Measurements from ENCODE around the gene ST3GAL2. TPM values are rescaled to one million over a fixed set of nuclear protein-coding genes. Genes with fewer than 3 reads are reported as not detected.

The ST3GAL2 gene
- total RNA-seq, 1 donor from 2014 or later: 57.4 TPM

- ChIA-PET POLR2A (interaction anchor here (1.6 kb wide), 1 partner anchor 32 kb away, joined by 4 read pairs; the partner anchor contains the start of gene DDX19B), CTCF (interaction anchor here (0.6 to 2.0 kb wide), 3 partner anchors 12 to 322 kb away, joined by 3 to 9 read pairs (median 4); no protein-coding TSS in a partner anchor)
- H3K27me3 Mint-ChIP-seq: no peaks in the 10 kb centered on the region
- H3K4me3 Mint-ChIP-seq: no peak overlapping the region
- TF ChIP-seq CTCF (IDR thresholded peaks at IDR 0.05): no peak
- H3K36me3 Mint-ChIP-seq (ENCODE audit: low read depth): peaks cover 55% of the 10 kb centered on the region
- intact Hi-C loops (cut with micrococcal nuclease): no loop called here
- H3K9me3 Mint-ChIP-seq: no peaks in the 10 kb centered on the region
- DNase-seq (no peak), ATAC-seq (ENCODE audit: low read depth) (no peak)
- H3K4me1 Mint-ChIP-seq: no peaks in the 10 kb centered on the region
- no peak overlapping the region for H3K27ac Mint-ChIP-seq
Observed at GRCh38 chr16:70331091-70331490, 107.8 kb downstream of the ST3GAL2 start.

Other genes with a start within 250 kb of the ST3GAL2 start
- gene EXOSC6, start 187.2 kb downstream of the ST3GAL2 start, total RNA-seq: 30.5 and 32.0 TPM in 2 replicates
- gene AARS1, start 149.6 kb downstream of the ST3GAL2 start, total RNA-seq: 152 and 154 TPM in 2 replicates
- 33.7 and 42.2 TPM in 2 replicates for gene DDX19B, start 139.9 kb downstream of the ST3GAL2 start, total RNA-seq
- 38.2 and 45.4 TPM in 2 replicates for gene DDX19A, start 92.2 kb downstream of the ST3GAL2 start, total RNA-seq
- gene FCSK, start 15.5 kb upstream of the ST3GAL2 start, total RNA-seq: 20.1 and 21.4 TPM in 2 replicates
- gene COG4, start 84.5 kb upstream of the ST3GAL2 start, total RNA-seq: 39.8 and 42.5 TPM in 2 replicates
- 444 and 463 TPM in 2 replicates for gene SF3B3, start 84.7 kb upstream of the ST3GAL2 start, total RNA-seq
- 0.49 and 0.71 TPM in 2 replicates for gene IL34, start 207.5 kb upstream of the ST3GAL2 start, total RNA-seq
- gene MTSS2, start 247.0 kb upstream of the ST3GAL2 start, total RNA-seq: 0.81 and 1.4 TPM in 2 replicates

Data from activated B cell treated with CpG ODN at 0.5 μM for 24 hours (primary cell).